A549 (cell line): ENCODE data around the gene ZNF283.

Experiments used
- CHD2 ChIP-seq: fragments of 150-350 bp; IDR thresholded peaks from 2 replicates; pipeline ENCODE4 v1.6.1; 2014; ENCODE audit warnings: low read length; ENCODE audit not compliant: partially characterized antibody
- CHD4 ChIP-seq: fragments of 200-600 bp; sonication (generic); IDR thresholded peaks from 2 replicates; pipeline ENCODE4 v1.6.1; 2016; ENCODE audit warnings: antibody characterized with exemption, mild to moderate bottlenecking, borderline replicate concordance
- MYC ChIP-seq: IDR thresholded peaks from 2 replicates; pipeline ENCODE4 v1.6.1; 2012; ENCODE audit warnings: mild to moderate bottlenecking, inconsistent platforms, low read length, improper control_type of control experiment, borderline replicate concordance
- POLR2A ChIP-seq: IDR thresholded peaks from 2 replicates; pipeline ENCODE4 v1.6.1; 2012; ENCODE audit warnings: mild to moderate bottlenecking, low read length
- RAD21 ChIP-seq, 2 experiments: fragments of >200 bp in 1 of 2; sonication (Bioruptor Twin) in 1 of 2; formaldehyde crosslinking in 1 of 2; IDR thresholded peaks in 1 of 2; conservative IDR thresholded peaks in 1 of 2; 2 replicates in 1 of 2; 3 replicates in 1 of 2; pipeline ENCODE4 v1.6.1; 2012 to 2018; ENCODE audit warnings: inconsistent platforms in 1 of 2
- TF ChIP-seq, protein P1 (sequence below): IDR thresholded peaks from 2 replicates; pipeline ENCODE4 v1.6.1; 2012
- TF ChIP-seq, protein P2 (sequence below): fragments of >200 bp; sonication (Bioruptor Twin); formaldehyde crosslinking; IDR thresholded peaks from 3 replicates; pipeline ENCODE4 v1.5.1; 2016

DNA sequence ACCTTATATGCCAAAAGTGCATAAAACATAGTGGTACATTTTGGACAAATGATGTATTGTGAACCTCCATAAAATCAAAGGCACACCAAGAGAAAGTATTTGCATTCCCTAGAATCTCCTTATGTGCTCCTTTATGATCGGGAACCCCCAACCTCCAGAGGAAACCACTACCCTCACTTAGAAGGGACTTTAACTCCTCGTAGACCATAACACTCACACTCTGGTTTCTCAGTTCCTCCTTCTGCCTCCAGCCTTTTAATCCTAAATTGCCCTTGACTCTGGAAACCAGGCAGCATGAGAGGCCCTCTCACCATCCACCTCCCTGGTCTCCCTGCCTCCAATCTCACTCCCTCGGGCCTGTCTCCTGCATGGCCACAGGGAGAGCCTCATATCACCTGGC is 36.5 kb upstream of the ZNF283 start:
- TF ChIP-seq, protein P1, sequence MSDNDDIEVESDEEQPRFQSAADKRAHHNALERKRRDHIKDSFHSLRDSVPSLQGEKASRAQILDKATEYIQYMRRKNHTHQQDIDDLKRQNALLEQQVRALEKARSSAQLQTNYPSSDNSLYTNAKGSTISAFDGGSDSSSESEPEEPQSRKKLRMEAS: no peak
- TF ChIP-seq, protein P2, sequence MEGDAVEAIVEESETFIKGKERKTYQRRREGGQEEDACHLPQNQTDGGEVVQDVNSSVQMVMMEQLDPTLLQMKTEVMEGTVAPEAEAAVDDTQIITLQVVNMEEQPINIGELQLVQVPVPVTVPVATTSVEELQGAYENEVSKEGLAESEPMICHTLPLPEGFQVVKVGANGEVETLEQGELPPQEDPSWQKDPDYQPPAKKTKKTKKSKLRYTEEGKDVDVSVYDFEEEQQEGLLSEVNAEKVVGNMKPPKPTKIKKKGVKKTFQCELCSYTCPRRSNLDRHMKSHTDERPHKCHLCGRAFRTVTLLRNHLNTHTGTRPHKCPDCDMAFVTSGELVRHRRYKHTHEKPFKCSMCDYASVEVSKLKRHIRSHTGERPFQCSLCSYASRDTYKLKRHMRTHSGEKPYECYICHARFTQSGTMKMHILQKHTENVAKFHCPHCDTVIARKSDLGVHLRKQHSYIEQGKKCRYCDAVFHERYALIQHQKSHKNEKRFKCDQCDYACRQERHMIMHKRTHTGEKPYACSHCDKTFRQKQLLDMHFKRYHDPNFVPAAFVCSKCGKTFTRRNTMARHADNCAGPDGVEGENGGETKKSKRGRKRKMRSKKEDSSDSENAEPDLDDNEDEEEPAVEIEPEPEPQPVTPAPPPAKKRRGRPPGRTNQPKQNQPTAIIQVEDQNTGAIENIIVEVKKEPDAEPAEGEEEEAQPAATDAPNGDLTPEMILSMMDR: no peak
- TF ChIP-seq POLR2A (no peak), CHD4 (no peak), MYC (no peak), RAD21 (conservative IDR thresholded peaks at IDR 0.05 in 1 of 2, IDR thresholded peaks at IDR 0.05 in 1 of 2) (no peak), CHD2 (no peak)
